ENCODE data around the gene PRSS53. TPM values are rescaled to one million over a fixed set of nuclear protein-coding genes. Genes with fewer than 3 reads are reported as not detected.

PRSS53 gene
- polyA plus RNA-seq, 3 donors, result 0.17 to 5.1 TPM; not detected in 1

- no peak for DNase-seq
- peaks cover 18 to 22% of the 10 kb centered on the region in 2 donors for H3K36me3 ChIP-seq (replicated peaks in 1 of 2; ENCODE audit: control insufficient read depth in 1 of 2, insufficient read depth in 2 of 2, low read length in 2 of 2)
- H3K9ac ChIP-seq (ENCODE audit: insufficient read depth, low read length, poor library complexity, severe bottlenecking), result no peak overlapping the region
- TF ChIP-seq CTCF (IDR thresholded peaks at IDR 0.05), result no peak
- no peaks in the 10 kb centered on the region for H3K79me2 ChIP-seq (ENCODE audit: insufficient read depth, low read length)
- no peak overlapping the region for H3K4me3 Mint-ChIP-seq
- 100% methylated on average over 4 of the region's 6 CpGs for WGBS (ENCODE audit: insufficient coverage)
- intact Hi-C loops (cut with micrococcal nuclease), result no loop called here
- no peaks in the 10 kb centered on the region for H3K27me3 ChIP-seq (ENCODE audit: control insufficient read depth in 2 of 2, insufficient read depth in 2 of 2, low read length in 2 of 2)
- H3K27me3 Mint-ChIP-seq (ENCODE audit: low read depth in 3 of 3), result peaks cover 0 to 1% (median 1%) of the 10 kb centered on the region in 3 donors
- peaks cover 35% of the 10 kb centered on the region for H3K4me1 Mint-ChIP-seq
- no peak overlapping the region for H3K27ac ChIP-seq (ENCODE audit: low read depth in 1 of 2, low read length in 2 of 2)
- no peaks in the 10 kb centered on the region for H4K20me1 ChIP-seq (ENCODE audit: insufficient read depth, low read length)
- H3K27ac Mint-ChIP-seq, result peak overlapping the region in 1 of 7 donors; percentile 9
- H2AFZ ChIP-seq (ENCODE audit: insufficient read depth, low read depth, low read length, poor library complexity, severe bottlenecking), result no peak overlapping the region
- H3K9me3 Mint-ChIP-seq, result peaks cover 0 to 2% (median 0%) of the 10 kb centered on the region in 7 donors
- no peak overlapping the region for H3K4me3 ChIP-seq (replicated peaks in 1 of 3; ENCODE audit: low read depth in 2 of 3, low read length in 3 of 3)
- H3K4me2 ChIP-seq (replicated peaks; ENCODE audit: extremely low read depth, low read length, poor library complexity, severe bottlenecking), result no peak overlapping the region
- no peaks in the 10 kb centered on the region for H3K9me3 ChIP-seq (replicated peaks in 1 of 2; ENCODE audit: control insufficient read depth in 1 of 2, insufficient read depth in 1 of 2, low read length in 2 of 2)
- peaks cover 26 to 27% of the 10 kb centered on the region in 2 donors for H3K36me3 Mint-ChIP-seq
- peaks cover 35 to 54% of the 10 kb centered on the region in 2 donors for H3K4me1 ChIP-seq (ENCODE audit: control insufficient read depth in 1 of 2, insufficient read depth in 2 of 2, low read length in 2 of 2)
These were observed 47.5 kb upstream of the PRSS53 start for GRCh38 chr16:31136287-31136662.

DNA sequence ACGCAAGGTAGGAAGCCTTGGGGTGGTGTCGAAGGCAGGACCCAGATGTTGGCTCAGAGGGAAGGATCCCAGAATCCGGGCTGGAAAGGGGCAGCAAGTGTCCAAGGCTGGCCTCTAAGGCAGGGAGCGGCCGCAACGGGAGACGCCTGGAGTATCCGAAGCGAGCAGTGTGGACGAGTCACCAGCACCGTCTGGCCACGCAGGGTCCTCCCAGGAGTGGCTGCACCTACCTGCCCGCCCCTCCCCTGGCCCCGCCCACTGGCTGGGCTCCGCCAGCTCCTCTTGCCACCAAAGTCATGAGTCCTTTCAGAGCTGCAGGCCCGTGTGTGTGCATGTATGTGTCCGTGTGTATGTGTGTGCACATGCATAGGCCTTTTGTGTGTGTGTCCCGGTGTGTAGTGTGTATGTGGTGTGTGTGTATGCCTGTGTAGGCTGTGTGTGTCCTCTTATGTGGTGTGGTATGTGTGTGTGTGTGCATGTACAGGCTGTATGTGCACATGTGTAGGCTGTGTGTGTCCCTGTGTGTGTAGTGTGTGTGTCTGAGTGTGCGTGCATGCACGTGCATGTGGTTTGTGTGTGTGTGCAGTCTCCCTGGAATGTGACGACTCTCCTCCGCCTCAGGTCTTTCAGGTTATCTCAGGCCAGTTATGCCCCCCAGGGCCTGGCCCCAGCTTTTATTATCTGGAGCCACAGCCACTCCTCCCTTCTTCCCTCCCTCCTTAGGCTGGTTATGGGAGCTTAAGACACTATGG, 47.0 kb upstream of the PRSS53 start, which contains the start of gene PRSS8:
Gene PRSS8, minus strand, starts transcription at position 193 of the 752 bp plus-strand sequence. CDS start 229 bp downstream, outside the sequence.
- 92% methylated on average over 17 of the region's 22 CpGs for WGBS (ENCODE audit: insufficient coverage)
- peak within 1 kb of the TSS in 1 of 2 donors; percentile 46 for H3K4me3 Mint-ChIP-seq
- peaks cover 23 to 27% of the 10 kb centered on the region in 2 donors for H3K36me3 ChIP-seq (replicated peaks in 1 of 2; ENCODE audit: control insufficient read depth in 1 of 2, insufficient read depth in 2 of 2, low read length in 2 of 2)
- H3K4me3 ChIP-seq (replicated peaks in 1 of 3; ENCODE audit: low read depth in 2 of 3, low read length in 3 of 3), result peak within 1 kb of the TSS in 1 of 3 experiments; percentile 8
- intact Hi-C loops (cut with micrococcal nuclease), result no loop called here
- peaks cover 34% of the 10 kb centered on the region for H3K4me1 Mint-ChIP-seq
- H3K4me1 ChIP-seq (ENCODE audit: control insufficient read depth in 1 of 2, insufficient read depth in 2 of 2, low read length in 2 of 2), result peaks cover 34 to 54% of the 10 kb centered on the region in 2 donors
- peaks cover 0 to 1% (median 1%) of the 10 kb centered on the region in 3 donors for H3K27me3 Mint-ChIP-seq (ENCODE audit: low read depth in 3 of 3)
- H3K9ac ChIP-seq (ENCODE audit: insufficient read depth, low read length, poor library complexity, severe bottlenecking), result no peak within 1 kb of the TSS
- no peaks in the 10 kb centered on the region for H3K9me3 ChIP-seq (replicated peaks in 1 of 2; ENCODE audit: control insufficient read depth in 1 of 2, insufficient read depth in 1 of 2, low read length in 2 of 2)
- H3K27ac ChIP-seq (ENCODE audit: low read depth in 1 of 2, low read length in 2 of 2), result peak within 1 kb of the TSS in 1 of 2 donors; percentile 65
- no peak within 1 kb of the TSS for H2AFZ ChIP-seq (ENCODE audit: insufficient read depth, low read depth, low read length, poor library complexity, severe bottlenecking)
- peaks cover 0 to 2% (median 0%) of the 10 kb centered on the region in 7 donors for H3K9me3 Mint-ChIP-seq
- H3K4me2 ChIP-seq (replicated peaks; ENCODE audit: extremely low read depth, low read length, poor library complexity, severe bottlenecking), result peak within 1 kb of the TSS; percentile 25
- TF ChIP-seq CTCF (IDR thresholded peaks at IDR 0.05), result no peak
- peak within 1 kb of the TSS; percentile 60 to 91 (median 82) for H3K27ac Mint-ChIP-seq
- H3K79me2 ChIP-seq (ENCODE audit: insufficient read depth, low read length), result no peaks in the 10 kb centered on the region
- no peaks in the 10 kb centered on the region for H3K27me3 ChIP-seq (ENCODE audit: control insufficient read depth in 2 of 2, insufficient read depth in 2 of 2, low read length in 2 of 2)
- DNase-seq, result peak in 1 of 3 donors; percentile 5
- no peaks in the 10 kb centered on the region for H4K20me1 ChIP-seq (ENCODE audit: insufficient read depth, low read length)
- H3K36me3 Mint-ChIP-seq, result peaks cover 30 to 33% of the 10 kb centered on the region in 2 donors

Measured in CD14-positive monocyte (primary cell).